Cardiac muscle cell (in vitro differentiated cells and primary cell): Measurements from ENCODE around the gene NTN4. TPM values are rescaled to one million over a fixed set of nuclear protein-coding genes. Genes with fewer than 3 reads are reported as not detected.

Source experiments
- DNase-seq, 2 donors: peaks; one replicate each; pipeline versions ENCODE4 v3.0.0 to v3.0.0-alpha.2; 2010 to 2017; ENCODE audit warnings: low read depth in 1 of 2, low spot score in 1 of 2
- H3K27ac ChIP-seq: fragments of 200-600 bp; sonication (generic); 2 replicates; pipeline ENCODE4 v1.5.1; 2016
- H3K27me3 ChIP-seq: fragments of 200-600 bp; sonication (generic); 2 replicates; pipeline ENCODE4 v1.6.0; 2016; ENCODE audit warnings: control low read depth
- H3K36me3 ChIP-seq: fragments of 200-600 bp; sonication (generic); 2 replicates; pipeline ENCODE4 v1.5.1; 2016; ENCODE audit warnings: control low read depth
- H3K4me1 ChIP-seq: fragments of 200-600 bp; sonication (generic); 2 replicates; pipeline ENCODE4 v1.8.1; 2017; ENCODE audit warnings: low read depth, mild to moderate bottlenecking, mixed run types
- H3K4me3 ChIP-seq: fragments of 200-600 bp; sonication (generic); 2 replicates; pipeline ENCODE4 v1.5.1; 2016; ENCODE audit warnings: mild to moderate bottlenecking
- H3K9me3 ChIP-seq: fragments of 200-600 bp; sonication (generic); 2 replicates; pipeline ENCODE4 v1.5.1; 2017; ENCODE audit warnings: low read depth, mild to moderate bottlenecking, control low read depth
- CTCF ChIP-seq: IDR thresholded peaks from 2 replicates; pipeline ENCODE4 v1.5.1; 2012; ENCODE audit warnings: low read depth, mild to moderate bottlenecking, low read length
- polyA plus RNA-seq: library from polyadenylated mRNA; unstranded; fragments of >200 nt; fragmentation: Nextera tagmentation; extraction: Ambion mirVana; gene quantifications from 2 replicates; pipeline ENCODE4 v1.2.1, GENCODE V29; 2016
- total RNA-seq: library from RNA; depleted of rRNA; stranded (reverse); fragments of >200 nt; gene quantifications from 2 replicates; pipeline ENCODE4 v1.2.3, GENCODE V29; 2016

NTN4 gene
- total and polyA plus RNA-seq, 2 experiments from 2014 or later = 0.86 to 1.4 TPM

GRCh38 chr12:95730457-95730856 is 60.1 kb downstream of the NTN4 start:
- Histone ChIP-seq H3K4me1 (no peaks in the 10 kb centered on the region), H3K27ac (no peak overlapping the region), H3K36me3 (no peaks in the 10 kb centered on the region), H3K9me3 (no peaks in the 10 kb centered on the region), H3K27me3 (peaks cover 19% of the 10 kb centered on the region), H3K4me3 (no peak overlapping the region)
- DNase-seq = no peak
- TF ChIP-seq CTCF = no peak

DNA sequence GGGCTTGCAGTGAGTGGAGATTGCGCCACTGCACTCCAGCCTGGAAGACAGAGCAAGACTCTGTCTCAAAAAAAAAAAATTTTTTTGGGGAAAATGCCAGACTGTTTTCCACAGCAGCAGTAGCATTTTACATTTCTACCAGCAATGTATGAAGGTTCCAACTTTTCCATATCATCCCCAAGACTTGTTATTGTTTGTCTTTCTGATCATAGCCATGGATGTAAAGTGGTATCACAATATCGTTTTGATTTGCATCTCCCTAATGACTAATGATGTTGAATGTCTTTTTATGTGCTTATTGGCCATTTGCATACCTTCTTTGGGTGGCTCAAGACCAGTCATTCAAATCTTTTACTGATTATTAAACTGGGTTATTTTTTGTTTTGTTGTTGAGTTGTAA is 63.7 kb downstream of the NTN4 start:
- no peak for DNase-seq
- H3K4me1 ChIP-seq = no peaks in the 10 kb centered on the region
- TF ChIP-seq CTCF = no peak
- no peak overlapping the region for H3K4me3 ChIP-seq
- H3K27ac ChIP-seq = no peak overlapping the region
- no peaks in the 10 kb centered on the region for H3K27me3 ChIP-seq
- no peaks in the 10 kb centered on the region for H3K9me3 ChIP-seq
- no peaks in the 10 kb centered on the region for H3K36me3 ChIP-seq

DNA sequence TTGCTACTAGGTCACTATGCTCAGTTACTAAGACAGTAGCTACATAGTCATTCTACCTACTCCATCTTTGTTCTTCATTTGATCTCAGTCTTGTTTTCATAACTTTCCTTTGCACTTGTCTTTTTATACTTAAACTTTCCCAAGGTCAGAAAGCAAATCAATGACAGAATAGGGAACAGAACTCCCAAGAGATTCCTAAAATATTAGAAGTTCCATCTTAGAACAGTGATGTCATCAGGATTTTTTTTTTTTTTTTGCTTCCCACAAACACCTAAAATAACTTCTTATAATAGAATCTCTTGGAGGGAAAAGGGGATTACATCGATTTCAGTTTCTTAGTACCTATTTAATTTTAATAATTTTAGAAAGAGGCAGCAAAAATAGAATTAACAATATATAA is 65.8 kb downstream of the NTN4 start:
- no peak for DNase-seq
- Histone ChIP-seq H3K27ac (no peak overlapping the region), H3K36me3 (no peaks in the 10 kb centered on the region), H3K27me3 (no peaks in the 10 kb centered on the region), H3K4me3 (no peak overlapping the region), H3K9me3 (no peaks in the 10 kb centered on the region), H3K4me1 (no peaks in the 10 kb centered on the region)
- TF ChIP-seq CTCF = no peak

- no peaks in the 10 kb centered on the region for H3K4me1 ChIP-seq
- no peak for DNase-seq
- no peak overlapping the region for H3K27ac ChIP-seq
- H3K4me3 ChIP-seq = no peak overlapping the region
- H3K9me3 ChIP-seq = no peaks in the 10 kb centered on the region
- TF ChIP-seq CTCF = no peak
- no peaks in the 10 kb centered on the region for H3K36me3 ChIP-seq
- H3K27me3 ChIP-seq = no peaks in the 10 kb centered on the region
Measured at GRCh38 chr12:95723693-95724384, 66.7 kb downstream of the NTN4 start.

- DNase-seq = no peak
- Histone ChIP-seq H3K4me1 (no peaks in the 10 kb centered on the region), H3K27me3 (no peaks in the 10 kb centered on the region), H3K9me3 (no peaks in the 10 kb centered on the region), H3K4me3 (no peak overlapping the region), H3K36me3 (no peaks in the 10 kb centered on the region), H3K27ac (no peak overlapping the region)
- TF ChIP-seq CTCF = no peak
Measured at GRCh38 chr12:95721320-95721719, 69.2 kb downstream of the NTN4 start.
